Activated CD4-positive, alpha-beta T cell treated with anti-CD3 and anti-CD28 coated beads, Interleukin-2, Interleukin-6, amounts not matched to agents 100 ng/mL and 50 ng/mL, durations not matched to agents 16 hours and 8 hours (primary cell): ENCODE data around the gene CCN6.
A peak's percentile ranks its signal among the peaks of the same experiment; 100 is the strongest.
"Not testable (repeated sequence)": the region's sequence is repeated elsewhere in the genome, so short reads cannot be mapped to it uniquely, and the experiment has no call there.

Experiments used
- DNase-seq: peaks from one replicate; pipeline ENCODE4 v3.0.0-alpha.2; 2020

Gene CCN6

DNA sequence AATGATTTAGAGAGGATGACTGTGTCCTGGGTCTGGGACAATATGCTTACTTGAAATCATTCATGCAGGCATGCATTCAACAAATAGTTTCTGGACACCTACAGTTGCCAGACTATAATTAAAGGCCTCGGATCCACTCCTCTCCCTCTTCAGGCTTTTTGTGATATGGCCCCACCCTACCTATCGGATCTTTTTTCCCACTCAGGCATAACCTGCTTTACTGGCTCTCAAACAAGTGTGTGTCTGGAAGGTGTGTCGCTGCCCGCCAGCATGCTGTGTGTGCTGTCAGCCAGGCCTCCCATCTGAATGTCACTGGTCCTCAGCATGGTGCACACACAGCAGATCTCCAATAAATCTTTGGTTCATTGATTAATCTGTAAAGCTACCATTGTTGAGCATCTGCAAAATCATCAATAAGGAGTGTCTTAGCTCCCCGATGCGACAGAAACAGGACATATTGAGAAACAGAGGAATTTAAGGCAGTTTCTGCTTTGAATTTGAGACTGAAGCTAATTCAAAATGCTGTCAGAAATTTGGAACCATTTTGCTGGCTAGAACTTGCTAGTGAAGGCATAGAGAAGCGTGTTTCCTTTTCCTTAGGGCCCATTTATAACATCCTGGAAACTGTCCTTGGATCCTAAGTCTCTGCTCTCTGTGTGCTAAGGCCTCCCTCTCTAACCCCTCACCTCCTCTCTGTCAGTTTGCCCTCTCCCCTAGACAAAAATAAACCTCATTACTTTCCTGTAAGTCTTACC lies 23.5 kb upstream of the CCN6 start:
- DNase-seq: no peak

GRCh38 chr6:112030961-112031660 lies 22.8 kb upstream of the CCN6 start:
- no peak for DNase-seq

- DNase-seq: no peak
These were observed 21.9 kb upstream of the CCN6 start for GRCh38 chr6:112031960-112032359.

DNA sequence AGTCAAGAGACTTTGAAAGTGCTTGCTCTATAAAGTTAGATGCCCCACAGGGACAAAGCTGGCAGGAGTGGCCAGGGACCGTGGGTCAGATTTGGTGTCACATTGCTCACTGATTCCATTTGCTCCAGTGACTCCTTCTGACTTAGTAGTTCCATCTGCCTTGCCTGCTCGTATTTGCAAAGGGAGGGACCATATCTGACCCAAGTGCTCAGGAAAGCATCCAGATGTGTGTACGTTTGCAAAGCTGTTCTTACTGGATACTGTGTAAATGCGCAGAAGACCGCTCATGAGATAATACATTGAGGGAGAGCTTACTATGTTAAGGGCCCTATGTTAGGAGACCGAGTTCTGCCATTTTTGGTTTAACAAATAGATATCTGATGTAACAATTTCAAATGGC lies 21.2 kb upstream of the CCN6 start:
- no peak for DNase-seq

DNA sequence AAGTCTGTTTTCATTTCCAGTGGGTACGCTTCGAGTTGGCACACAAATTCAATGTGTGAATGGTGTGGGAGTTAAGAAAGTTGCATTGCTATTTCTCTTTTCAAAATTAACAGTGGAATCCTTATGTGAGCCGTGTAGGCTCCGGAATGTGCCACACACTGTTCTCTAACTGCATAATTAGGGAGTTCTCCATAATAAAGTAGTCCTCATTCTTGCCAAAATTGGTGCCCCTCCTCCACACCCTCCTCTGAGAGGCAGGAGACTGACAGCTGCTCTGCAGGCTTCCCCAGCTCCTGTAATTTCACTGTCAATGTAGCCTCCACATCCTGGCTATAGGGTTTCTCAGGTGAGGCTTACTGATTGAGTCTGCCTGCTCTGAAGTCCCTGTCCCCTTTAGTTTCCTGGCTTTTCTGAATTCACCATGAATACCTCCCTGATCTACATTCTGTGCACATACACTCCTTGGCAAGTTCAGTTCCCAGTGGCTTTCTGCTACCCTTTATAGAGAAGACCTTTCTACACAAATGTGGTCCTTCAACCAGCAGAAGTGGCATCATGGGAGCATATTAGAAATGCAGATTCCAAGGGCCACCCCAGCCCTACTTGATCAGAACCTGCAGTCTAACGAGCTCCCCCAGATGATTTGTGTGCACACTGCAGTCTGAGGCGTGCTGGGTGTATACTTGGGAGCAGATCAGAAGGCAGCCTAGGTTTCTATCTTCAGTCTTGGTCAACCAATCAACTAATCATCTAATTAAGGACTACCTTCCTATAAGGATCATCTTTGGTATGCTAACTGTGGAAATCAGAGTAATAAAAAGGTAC lies 19.9 kb upstream of the CCN6 start:
- DNase-seq: peak; percentile 4

DNA sequence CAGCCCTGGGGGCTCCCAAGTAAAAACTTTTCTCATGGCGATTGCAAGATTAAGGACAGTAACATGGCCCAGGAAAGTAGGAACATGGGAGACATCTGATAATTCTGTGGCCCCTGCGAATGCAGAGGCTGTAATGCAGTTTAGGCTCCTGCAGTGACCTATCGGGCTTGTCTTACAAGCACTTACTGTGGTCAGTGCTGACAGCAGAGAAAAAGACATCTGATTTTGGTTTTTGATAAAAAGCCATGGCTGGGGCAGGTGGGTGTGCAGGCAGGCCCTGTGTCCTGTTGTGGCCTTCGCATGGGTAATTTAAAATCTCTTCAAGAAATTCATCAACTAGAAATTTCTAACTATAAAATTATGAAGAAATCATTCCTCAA lies 19.3 kb upstream of the CCN6 start:
- DNase-seq: no peak

GRCh38 chr6:112036088-112036637 lies 17.7 kb upstream of the CCN6 start:
- peak; percentile 10 for DNase-seq

DNA sequence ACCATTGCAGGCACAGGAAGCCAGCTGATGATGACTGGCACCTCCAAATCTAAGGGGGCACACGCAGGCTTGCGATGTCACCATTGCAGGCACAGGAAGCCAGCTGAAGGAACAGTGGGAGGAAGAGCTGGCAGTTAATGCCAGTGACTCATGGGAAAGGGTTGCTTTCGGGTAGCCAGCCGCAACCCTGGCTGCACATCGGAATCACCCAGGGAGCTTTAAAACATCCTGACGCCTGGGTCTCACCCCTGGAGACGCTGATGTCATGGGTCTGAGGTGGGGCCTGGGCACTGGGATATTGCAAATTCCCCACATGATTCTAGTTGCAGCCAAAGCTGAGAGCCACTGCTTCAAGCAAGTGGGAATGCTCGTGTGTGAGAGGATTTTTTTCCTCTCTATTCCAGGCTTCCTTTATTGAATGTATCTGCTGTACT lies 16.1 kb upstream of the CCN6 start:
- DNase-seq: peak; percentile 14

GRCh38 chr6:112038268-112038667 lies 15.6 kb upstream of the CCN6 start:
- no peak for DNase-seq

- DNase-seq: no peak
These were observed 15.0 kb upstream of the CCN6 start for GRCh38 chr6:112038756-112039430.

DNA sequence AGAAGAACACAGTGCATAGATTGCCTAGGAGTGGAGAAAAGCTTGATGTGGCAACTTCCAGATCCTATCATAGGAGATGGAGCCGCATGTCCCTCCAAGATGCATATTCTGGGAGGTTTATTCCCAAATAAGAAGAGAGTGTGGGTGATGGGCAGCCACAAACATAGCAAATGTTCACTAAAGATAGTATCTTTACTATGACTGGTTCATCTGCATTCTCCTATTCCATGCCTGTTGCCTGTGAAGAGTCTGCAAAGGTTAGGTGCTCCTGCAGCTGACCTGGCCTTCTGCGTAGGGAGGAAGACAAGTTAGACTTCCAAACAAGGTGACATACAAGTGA lies 14.5 kb upstream of the CCN6 start:
- DNase-seq: no peak

GRCh38 chr6:112040956-112041355 lies 12.9 kb upstream of the CCN6 start:
- DNase-seq: no peak

DNA sequence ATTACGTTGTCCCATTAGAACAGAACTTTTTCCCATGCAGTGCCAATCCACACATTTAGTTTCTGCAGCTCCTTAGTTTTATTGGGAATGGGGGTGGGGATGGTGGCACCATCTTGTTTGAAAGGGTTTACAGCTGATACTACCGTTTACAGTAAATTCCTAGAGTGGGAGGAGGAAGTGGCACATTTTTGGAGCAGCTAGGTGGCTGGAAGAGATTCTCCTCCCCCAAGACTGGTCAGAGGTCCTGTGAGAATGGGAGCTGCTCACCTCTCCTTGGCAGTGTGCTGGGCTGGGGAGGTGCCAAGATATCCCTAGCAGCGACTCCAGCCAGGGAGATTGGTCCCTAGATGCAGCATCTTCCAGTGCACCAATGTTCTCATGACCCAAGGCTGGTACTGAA lies 12.4 kb upstream of the CCN6 start:
- DNase-seq: no peak

DNA sequence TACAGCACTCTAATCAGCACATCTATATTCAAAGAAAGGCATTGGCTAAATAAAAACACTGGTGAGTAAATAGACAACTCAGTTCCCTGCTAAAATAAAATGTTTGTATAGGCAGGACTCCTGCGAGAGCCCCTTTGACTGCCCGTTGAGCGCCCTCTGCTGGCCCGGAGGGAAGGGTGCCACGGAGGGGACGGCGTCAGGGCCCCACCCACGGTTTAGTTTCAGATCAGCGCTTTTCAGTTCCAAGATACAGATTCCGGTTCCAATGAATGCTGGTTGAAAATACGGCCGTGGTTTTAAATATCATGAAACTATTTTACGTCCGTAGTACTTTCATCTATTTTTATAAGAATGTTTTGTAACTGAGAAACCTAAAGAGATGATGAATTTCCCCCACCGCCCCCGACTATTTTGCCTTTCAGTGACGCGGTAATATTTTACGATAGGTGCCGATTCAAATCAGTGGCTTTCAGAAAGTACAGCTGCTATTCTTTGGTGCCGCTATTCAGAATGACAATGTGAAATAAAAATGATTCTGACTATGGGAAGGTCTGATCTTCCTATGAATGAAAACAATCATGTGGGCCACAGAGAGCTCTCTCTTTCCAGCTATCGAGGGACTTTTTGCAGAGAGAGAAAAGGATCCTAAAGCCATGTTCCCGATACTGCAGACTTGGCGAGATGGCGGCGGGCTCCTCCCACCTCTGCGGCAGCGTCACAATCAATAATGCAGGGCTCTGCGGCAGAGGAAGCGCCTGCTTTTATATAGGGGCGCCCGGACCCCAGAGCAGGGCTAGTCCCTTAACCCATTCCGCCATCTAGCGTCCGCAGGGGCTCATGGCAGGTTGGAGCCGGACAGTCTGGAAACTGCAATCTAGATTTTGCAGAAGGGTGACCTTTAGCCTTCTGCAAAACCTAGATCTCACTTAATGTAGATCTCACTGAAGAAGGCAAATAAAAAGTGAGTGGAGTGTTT lies 10.6 kb upstream of the CCN6 start:
- DNase-seq: peak; percentile 97

DNA sequence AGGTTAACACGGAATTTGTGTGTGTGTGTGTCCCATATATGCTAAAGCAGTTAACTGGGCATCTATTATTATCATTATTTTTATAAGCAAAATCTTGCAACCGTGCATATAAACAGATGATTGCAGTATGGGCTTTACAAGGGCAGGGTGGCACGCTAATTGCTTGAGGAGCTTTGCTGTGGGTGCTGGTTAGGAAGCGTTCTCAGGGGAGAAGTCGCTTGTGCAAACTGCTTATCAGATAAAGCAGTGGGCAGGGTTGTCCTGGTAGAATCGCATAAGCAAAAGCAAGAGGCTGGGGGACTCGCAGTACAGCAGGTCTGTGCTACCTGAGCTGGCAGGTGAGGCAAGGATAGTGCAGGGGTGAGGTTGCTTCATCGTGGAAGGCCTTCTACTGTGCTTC lies 9.7 kb upstream of the CCN6 start:
- no peak for DNase-seq

- DNase-seq: no peak
These were observed 9.0 kb upstream of the CCN6 start for GRCh38 chr6:112044856-112045255.

DNA sequence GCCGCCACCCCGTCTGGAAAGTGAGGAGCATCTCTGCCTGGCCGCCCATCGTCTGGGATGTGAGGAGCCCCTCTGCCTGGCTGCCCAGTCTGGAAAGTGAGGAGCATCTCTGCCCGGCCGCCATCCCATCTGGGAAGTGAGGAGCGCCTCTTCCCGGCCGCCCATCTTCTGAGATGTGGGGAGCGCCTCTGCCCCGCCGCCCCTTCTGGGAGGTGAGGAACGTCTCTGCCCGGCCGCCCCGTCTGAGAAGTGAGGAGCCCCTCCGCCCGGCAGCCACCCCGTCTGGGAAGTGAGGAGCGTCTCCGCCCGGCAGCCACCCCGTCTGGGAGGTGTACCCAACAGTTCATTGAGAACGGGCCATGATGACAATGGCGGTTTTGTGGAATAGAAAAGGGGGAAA lies 6.4 kb upstream of the CCN6 start:
- DNase-seq: not testable (repeated sequence)

DNA sequence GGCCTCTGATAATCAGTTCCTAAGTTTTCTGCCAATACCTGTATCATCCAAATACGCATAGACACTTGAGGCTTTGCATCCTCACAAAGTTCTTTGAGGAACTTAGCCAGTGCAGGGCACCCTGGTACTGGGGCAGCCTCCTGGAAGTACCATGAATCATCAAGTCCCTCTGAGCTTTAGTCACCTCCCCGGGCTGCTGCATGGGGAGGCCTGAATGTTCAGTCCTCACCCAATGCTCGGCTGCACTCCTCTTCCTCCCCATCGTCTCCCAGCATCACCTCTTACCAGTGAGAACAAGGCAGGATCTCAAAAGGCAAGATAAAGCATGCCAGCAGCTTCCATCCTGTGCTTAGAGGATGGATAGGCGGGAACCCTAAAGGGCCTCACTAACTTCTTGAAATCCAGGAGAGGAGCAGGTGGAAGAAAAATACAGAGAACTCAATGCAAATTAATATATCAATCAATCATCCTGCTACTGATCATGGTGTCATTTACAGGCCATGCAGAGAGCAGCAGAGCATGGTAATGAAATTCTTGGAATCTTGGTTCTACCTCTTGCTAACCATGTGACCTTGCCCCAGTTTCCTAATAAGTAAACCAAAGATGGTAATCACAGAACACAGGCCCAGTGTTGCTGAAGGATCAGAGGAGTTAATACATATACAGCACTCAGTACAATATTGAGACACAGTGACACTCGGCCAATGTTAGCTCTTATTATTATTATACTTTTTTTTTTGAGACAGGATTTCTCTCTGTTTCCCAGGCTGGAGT lies 4.7 kb upstream of the CCN6 start:
- no peak for DNase-seq

GRCh38 chr6:112049996-112050395 lies 3.9 kb upstream of the CCN6 start:
- no peak for DNase-seq

- DNase-seq: no peak
These were observed 3.5 kb upstream of the CCN6 start for GRCh38 chr6:112050429-112050828.

DNA sequence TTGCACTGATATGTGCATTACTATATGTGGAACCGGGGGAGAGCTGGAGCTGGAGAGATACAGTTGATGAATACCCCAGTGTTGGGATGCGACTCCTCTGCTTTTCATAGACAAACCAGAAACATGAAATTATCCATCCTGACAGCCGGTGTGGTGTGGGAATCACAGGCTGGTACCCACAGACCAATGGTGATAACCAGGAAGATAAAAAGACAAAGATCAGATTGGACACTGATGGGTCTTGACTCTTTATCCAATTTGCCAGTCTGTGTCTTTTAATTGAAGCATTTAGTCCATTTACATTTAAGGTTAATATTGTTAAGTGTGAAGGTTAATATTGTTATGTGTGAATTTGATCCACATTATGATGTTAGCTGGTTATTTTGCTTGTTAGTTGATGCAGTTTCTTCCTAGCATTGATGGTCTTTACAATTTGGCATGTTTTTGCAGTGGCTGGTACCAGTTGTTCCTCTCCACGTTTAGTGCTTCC lies 2.6 kb upstream of the CCN6 start:
- DNase-seq: not testable (repeated sequence)
